HG03097 (cell line): ENCODE data around the gene CLEC2D.
"Not testable (repeated sequence)": the region's sequence is repeated elsewhere in the genome, so short reads cannot be mapped to it uniquely, and the experiment has no call there.

Source experiments
- ATAC-seq: cut with Tn5 transposase; IDR thresholded peaks from one replicate; pipeline ENCODE4 v1.9.1; 2021; ENCODE audit not compliant: unreplicated experiment, low FRiP score

CLEC2D gene

DNA sequence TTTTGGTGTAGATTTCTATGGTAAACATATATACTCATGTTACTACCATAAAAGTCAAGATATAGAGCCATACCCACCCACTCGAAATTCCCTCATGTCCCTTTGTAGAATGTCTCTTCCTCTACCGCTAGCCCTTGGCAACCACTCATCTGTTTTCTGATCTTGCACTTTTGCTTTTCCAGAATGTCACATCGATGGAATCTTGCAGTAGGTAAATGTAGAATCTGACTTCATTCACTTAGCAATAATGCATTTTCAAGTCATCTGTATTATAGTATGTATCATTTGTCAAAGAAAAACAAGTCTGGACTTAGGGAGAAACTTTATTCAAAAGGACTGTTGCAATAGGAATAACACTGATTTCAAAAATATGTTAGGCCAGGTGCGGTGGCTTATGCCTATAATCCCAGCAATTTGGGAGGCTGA lies 19.3 kb upstream of the CLEC2D start:
- ATAC-seq: no peak

DNA sequence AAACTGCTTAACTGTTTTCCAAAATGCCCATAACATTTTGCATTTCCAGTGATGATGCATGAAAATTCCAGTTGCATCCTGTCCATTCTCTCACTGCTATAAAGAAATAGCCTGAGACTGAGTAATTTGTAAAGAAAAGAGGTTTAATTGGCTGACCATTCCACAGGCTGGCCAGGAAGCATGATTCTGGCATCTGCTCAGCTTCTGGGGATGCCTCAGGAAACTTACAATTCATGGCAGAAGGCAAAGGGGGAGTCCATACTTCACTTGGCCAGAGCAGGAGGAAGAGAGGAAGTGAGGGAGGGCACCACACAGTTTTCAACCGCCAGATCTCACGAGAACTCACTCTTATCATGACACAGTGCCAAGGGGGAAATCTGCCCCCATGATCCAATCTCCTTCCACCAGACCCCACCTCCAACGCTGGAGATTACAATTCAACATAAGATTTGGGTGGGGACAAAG lies 18.2 kb upstream of the CLEC2D start:
- no peak for ATAC-seq

DNA sequence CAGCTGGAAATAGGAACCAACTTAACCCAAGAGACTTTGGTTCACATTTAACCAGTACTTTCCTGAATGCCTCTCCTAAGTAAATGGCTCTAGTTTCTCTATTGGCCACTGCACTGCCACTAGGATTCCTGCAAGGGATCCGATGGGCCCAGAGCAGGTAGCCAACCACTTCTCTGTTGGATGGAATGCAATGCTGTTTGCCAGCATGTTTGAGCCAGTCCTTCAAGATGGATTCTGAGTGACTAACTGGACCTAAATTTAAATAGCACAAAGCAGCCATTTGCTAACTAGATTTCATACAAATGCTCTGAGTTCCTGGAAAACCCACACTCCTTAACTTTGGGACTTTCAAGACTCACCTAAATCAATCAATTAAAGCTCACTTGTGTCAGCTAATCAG lies 9.5 kb upstream of the CLEC2D start:
- no peak for ATAC-seq

DNA sequence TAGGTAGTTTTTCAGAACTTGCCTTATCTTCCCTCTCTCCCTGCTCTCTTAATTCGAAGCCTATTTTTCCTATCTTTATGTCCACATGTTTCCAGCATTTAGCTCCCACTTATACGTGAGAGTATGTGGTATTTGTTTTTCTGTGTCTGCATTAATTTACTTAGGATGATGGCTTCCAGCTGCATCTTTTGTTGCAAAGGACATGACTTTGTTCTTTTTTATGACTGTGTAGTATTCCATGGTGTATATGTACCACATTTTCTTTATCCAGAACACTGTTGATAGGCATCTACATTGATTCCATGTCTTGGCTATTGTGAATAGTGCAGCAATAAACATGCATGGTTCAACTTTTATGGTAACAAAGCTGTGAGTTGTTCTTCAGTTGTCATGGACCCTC lies 7.8 kb upstream of the CLEC2D start:
- ATAC-seq: no peak

DNA sequence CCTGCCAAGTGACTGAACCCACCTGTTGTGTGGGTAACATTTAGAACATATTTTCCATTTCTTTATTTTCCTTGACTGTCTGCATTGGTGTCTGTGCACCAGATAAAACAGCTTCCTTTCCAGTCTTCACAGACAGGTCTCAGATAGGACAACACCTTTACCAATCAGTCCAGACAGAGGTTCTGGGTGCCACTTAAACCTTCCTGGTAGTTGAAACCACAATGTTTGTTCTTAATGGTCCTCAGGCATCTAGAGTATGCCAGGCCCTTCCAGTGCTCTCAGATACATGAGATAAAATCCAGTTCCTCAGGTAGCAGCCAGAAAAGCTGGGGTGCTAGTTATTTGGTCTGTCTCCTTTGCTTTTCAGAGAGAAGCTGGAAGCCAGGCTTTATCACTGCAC lies 7.0 kb upstream of the CLEC2D start:
- ATAC-seq: no peak

DNA sequence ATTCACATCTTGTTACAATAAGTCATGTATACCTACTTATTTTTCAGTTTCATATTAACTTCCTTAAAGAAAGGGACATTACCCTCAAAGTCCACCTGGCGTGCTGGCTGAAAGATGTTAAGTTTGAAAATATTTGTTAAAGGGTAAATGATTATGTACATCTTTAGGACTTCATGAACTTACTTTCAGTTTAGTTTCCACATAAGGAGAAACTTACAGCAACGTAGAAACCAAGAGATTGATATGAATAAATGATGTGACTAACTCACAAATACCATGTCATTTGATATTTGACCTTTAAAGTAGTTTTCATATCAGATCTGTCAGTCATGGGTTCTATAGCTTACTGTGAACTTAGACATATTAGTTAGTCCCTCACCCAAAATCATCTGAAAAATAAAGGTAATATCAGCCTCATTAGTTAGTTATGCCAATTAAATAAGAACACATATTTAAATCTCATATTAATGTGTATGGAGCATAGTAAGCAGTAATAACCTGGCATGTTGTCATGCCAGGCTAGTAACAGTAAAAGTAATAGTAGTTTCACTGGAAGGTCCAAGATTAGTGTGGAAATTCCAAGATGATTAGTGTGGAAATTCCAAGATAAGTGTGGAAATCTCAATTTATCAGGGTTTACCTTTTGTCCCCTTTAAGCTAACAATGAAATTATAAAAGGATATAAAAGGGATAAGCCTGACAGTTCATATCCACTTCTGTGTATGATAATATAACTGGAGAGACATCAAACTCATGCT lies 1.9 kb upstream of the CLEC2D start:
- ATAC-seq: peak; percentile 51

DNA sequence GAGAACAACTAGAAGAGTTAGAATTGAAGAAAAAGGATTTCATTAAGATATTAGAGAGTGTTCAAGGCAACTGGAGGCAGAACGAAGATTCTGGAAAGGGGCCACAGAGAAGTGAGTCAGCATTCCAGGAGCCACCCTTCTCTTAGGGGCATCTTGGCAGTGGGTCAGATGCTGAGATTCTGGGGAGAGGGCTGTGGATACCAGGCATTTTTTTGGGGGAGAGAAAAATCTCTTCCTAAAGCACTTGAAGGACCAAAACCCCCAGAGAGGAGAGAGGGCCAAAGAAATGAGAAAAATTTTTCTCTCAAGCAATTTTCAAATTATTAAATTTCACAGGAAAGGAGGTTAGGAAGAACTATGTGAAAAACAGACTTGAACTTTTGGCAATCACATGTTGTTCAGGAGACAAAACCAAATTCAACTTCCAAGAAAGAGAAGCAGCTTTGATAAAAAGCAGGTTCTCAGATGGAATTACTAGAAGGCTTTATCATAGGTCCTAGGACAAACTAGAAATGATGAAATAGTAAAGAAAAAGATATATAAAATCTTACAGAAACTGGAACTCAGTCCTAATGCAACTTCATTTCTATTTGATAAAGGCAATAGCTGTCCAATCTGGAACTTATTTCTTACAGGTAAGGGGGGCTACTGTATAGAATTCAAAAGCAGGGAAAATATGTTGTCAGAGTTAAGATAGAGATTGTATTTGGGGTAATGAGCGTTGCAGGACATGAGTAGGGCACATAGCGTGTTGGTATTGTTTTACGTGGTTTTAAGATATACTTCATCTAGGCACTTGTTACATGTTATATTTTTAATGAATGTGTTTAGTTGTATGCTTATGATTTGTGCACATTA lies 1.1 kb upstream of the CLEC2D start:
- ATAC-seq: no peak

DNA sequence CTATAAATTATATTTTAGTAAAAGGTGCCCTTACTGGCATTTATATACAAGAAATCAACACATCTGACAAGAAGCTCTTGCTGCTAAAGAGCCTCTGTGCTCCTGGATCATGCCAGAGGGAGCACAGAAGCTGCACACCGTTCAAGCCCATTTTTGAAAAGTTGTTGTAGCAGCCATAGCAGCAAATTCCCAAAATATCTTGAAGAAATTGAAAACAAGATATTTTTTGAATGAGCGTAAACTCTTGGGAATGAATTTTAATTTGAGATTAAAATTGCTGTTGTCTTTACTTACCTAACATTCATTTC lies 540 bp upstream of the CLEC2D start:
- ATAC-seq: no peak

DNA sequence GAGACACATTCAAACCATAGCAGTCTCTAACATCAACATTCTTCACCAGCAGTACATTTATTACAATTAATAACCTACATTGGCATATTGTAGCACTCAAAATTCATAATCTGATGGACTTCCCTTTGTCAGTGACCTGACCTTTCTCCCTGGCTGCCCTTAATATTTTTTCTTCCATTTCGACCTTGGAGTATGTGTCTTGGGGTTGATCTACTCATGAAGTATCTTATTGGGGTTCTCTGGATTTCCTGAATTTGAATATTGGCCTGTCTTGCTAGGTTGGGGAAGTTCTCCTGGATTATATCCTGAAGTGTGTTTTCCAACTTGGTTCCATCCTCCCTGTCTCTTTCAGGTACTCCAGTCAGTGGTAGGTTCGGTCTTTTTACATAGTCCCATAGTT lies 2.8 kb downstream of the CLEC2D start:
- ATAC-seq: not testable (repeated sequence)

DNA sequence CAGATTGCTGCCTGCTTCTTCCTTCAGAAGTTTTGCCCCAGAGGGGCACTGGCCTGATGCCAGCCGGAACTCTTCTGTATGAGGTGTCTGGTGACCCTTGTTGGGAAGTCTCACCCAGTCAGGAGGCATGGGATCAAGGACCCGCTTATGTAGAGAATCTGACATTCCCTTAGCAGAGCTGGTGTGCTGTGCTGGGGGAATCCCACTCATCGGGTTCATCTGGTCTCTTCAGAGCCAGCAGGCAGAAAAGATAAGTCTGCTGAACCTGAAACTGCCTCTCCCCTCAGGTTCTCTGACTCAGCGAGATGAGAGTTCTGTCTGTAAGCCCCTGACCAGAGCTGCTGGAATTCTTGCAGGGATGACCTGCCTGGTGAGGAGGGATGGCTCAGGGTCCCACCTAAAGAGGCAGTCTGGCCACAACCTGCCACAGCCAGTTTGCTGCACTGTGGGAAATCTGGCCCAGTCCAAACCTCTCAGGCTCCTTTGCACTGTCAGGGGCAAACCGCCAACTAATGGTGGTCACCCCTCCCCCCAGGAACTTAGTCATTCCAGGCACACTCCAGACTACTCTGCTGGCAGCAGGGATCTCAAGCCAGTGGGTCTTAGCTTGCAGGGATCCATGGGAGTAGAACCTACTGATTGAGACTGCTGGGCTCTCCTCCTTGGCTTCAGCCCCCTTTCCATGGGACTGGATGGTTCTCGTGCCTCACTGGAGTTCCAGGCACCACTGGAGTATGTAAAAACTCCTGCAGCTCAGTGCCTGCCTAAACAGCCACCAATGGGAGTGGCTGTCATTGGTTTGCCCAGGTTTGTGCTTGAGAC lies 4.1 kb downstream of the CLEC2D start:
- ATAC-seq: no peak

DNA sequence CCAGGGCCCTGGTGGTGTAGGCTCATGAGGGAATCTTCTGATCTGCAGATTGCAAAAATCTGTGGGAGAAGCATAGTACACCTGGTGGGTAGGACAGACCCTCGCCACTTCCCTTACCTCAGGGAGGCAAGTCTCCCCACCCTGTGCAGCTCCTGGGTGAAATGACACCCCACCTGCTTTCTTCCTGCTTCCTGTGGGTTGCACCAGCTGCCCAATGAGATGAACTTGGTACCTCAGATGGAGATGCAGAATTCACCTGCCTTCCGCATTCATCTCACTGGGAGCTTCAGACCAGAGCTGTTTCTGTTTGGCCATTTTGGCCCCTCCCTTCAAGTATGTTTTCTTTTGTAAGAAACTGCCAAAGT lies 4.7 kb downstream of the CLEC2D start:
- ATAC-seq: no peak

DNA sequence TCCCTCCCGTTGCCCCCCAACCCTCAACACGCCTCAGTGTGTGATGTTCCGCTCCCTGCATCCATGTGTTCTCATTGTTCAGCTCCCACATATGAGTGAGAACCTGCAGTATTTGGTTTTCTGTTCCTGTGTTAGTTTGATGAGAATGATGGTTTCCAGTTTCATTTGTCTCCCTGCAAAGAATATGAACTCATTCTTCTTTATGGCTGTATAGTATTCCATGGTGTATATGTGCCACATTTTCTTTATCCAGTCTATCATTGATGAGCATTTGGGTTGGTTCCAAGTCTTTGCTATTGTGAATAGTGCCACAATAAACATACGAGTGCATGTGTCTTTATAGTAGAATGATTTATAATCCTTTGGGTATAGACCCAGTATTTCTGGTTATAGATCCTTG lies 13.0 kb downstream of the CLEC2D start:
- not testable (repeated sequence) for ATAC-seq

DNA sequence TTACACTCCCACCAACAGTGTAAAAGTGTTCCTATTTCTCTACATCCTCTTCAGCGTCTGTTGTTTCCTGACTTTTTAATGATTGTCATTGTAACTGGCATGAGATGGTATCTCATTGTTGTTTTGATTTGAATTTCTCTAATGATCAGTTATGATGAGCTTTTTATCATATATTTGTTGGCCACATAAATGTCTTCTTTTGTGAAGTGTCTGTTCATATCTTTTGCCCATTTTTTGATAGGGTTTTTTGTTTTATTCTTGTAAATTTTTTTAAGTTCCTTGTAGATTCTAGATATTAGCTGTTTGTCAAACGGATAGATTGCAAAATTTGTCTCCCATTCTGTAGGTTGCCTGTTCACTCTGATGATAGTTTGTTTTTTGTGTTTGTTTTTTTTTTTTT lies 13.4 kb downstream of the CLEC2D start:
- not testable (repeated sequence) for ATAC-seq

DNA sequence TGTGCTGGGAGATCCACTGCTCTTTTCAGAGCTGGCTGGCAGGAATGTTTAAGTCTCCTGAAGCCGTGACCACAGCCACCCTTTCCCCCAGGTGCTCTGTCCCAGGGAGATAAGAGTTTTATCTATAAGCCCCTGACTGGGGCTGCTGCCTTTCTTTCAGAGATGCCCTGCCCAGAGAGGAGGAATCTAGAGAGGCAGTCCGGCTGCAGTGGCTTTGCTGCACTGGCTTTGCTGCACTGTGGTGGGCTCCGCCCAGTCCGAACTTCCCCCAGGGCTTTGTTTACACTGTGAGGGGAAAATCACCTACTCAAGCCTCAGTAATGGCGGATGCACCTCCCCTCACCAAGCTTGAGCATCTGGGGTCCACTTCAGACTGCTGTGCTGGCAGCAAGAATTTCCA lies 15.9 kb downstream of the CLEC2D start:
- ATAC-seq: not testable (repeated sequence)

DNA sequence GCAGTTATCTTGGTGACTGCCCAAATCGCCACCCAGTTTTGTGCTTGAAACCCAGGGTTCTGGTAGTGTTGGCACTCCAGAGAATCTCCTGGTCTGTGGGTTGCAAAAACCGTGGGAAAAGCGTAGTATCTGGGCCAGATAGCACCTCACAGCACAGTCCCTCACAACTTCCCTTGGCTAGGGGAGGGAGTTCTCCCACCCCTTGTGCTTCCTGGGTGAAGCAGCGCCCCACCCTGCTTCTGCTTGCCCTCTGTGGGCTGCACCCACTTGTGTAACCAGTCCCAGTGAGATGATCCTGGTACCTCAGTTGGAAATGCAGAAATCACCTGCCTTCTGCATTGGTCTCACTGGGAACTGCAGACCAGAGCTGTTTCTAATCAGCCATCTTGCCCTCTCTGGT lies 16.4 kb downstream of the CLEC2D start:
- no peak for ATAC-seq

DNA sequence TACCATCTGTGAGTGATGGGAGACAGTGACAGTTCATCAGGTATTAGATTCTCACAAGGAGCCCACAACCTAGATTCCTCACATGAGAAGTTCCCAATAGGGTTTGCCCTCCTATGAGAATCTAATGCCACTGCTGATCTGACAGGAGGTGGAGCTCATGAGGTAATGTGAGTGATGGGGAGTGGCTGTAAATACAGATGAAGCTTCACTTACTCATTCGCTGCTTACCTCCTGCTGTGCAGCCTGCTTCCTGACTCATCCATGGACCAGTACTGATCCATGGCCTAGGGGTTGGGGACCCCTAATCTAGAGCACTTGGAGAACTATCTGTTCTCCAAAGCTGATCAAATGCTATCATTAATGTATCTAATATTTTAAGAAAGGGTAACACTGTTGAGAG lies 17.7 kb downstream of the CLEC2D start:
- no peak for ATAC-seq

DNA sequence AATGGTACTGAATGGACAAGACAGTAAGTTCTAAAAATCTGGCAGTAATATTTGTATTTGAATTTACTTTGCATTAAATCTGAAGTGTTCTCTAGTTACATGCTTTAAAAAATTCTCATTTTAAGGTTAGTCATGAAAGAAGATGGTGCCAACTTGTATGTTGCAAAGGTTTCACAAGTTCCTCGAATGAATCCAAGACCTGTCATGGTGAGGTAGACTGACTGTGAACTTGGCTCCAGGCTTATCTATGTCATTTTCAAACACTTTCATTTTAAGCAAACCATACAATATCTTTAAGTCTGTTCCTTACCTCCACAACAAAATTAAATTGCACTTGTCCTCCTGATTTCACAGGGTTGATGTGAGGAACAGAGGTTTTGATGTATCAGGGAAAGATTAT lies 23.4 kb downstream of the CLEC2D start:
- ATAC-seq: no peak

DNA sequence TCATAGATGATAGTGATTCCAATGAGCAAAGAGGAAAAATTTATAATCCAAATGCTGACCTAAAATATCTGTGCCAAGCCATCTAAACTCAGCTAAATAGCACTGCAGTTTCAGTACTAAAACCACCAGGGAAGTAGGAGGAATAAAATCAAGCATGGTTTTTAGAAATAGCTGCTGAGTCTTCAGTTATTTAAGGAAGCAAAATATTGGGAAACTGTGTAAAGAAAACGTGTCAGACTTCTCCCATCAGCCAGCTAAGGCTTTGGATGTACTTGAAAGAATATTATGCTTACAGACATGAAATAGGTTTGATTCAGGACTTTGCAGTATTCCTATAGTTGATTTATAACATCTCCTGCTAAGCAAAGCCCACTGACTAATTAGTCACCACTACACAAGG lies 24.7 kb downstream of the CLEC2D start:
- ATAC-seq: no peak

DNA sequence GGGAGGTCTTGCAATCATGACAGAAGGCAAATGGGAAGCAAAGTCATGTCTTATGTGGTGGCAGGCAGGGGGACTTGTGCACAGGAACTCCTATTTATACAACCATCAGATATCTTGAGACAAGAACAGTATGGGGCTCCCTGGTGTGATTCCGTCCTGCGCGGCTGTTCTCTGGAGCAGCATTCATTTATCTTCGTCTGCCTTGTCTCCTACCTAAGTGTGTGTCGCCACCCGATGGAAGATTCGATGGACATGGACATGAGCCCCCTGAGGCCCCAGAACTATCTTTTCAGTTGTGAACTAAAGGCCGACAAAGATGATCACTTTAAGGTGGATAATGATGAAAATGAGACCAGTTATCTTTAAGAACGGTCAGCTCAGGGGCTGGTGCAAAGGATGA lies 25.6 kb downstream of the CLEC2D start:
- not testable (repeated sequence) for ATAC-seq

DNA sequence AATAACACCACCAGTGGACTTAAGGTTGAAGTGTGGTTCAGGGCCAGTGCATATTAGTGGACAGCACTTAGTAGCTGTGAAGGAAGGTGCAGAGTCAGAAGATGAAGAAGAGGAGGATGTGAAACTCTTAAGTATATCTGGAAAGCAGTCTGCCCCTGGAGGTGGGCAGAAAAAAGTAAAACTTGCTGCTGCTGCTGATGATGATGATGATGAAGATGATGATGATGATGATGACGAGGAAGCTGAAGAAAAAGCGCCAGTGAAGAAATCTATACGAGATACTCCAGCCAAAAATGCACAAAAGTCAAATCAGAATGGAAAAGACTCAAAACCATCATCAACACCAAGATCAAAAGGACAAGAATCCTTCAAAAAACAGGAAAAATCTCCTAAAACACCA lies 26.1 kb downstream of the CLEC2D start:
- ATAC-seq: not testable (repeated sequence)

DNA sequence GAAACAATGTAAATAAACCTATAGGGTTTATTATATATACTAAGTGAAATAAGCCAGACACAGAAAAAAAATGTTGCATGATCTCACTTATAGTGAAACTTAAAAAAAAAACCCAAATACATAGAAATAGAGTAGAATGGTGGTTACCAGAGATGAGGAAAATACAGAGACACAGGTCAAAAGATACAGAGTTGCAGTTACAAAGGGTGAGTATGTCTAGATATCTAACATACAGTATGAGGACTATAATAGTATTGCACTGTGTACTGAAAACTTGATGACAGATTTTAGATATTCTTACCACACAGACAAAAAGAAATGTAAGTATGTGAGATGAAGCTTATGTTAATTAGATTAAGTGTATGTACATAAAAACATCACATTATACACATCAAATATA lies 28.1 kb downstream of the CLEC2D start:
- ATAC-seq: no peak
